H1 (cell line): ENCODE data around the gene ADO. TPM values are rescaled to one million over a fixed set of nuclear protein-coding genes. Genes with fewer than 3 reads are reported as not detected.

Source experiments
- CTCF ChIA-PET: fragments of 300-600 bp; sonication (Branson Sonifier 250); formaldehyde crosslinking; loops from one replicate; lab custom pipeline; 2021; ENCODE audit not compliant: partially characterized antibody; lab: Charles Lee
- POLR2A ChIA-PET: fragments of 300-600 bp; sonication (Branson Sonifier 250); formaldehyde crosslinking; loops from one replicate; lab custom pipeline; 2021; ENCODE audit warnings: inconsistent platforms; ENCODE audit not compliant: partially characterized antibody; lab: Charles Lee
- DNase-seq, 2 experiments: peaks; one replicate each; pipeline versions ENCODE4 v3.0.0 to v3.0.0-alpha.2; 2010 to 2022; ENCODE audit warnings: low spot score in 2 of 2, low read depth in 1 of 2, mixed read lengths in 1 of 2
- FAIRE-seq: peaks from 2 replicates; lab custom pipeline; 2011; peaks lifted over from hg19 to GRCh38; lab: Jason Lieb, UNC
- H2AFZ ChIP-seq: 2 replicates; pipeline ENCODE4 v1.8.1; 2012; ENCODE audit warnings: low read length, inconsistent platforms
- H2AK5ac ChIP-seq: 2 replicates; pipeline ENCODE4 v1.6.1; 2013; ENCODE audit warnings: low read depth, low read length
- H2BK120ac ChIP-seq: replicated peaks from 2 replicates; pipeline ENCODE3; 2013; ENCODE audit warnings: low read depth, low read length, inconsistent platforms
- H2BK12ac ChIP-seq: 2 replicates; pipeline ENCODE4 v1.6.1; 2013; ENCODE audit warnings: low read depth, low read length
- H2BK15ac ChIP-seq: 2 replicates; pipeline ENCODE4 v1.6.1; 2013; ENCODE audit warnings: low read length
- H2BK20ac ChIP-seq: 2 replicates; pipeline ENCODE4 v1.6.1; 2013; ENCODE audit warnings: low read length
- H2BK5ac ChIP-seq: 2 replicates; pipeline ENCODE4 v1.6.1; 2013; ENCODE audit warnings: low read depth, low read length
- H3K14ac ChIP-seq: 2 replicates; pipeline ENCODE4 v1.6.1; 2013; ENCODE audit warnings: inconsistent platforms; ENCODE audit not compliant: insufficient read length
- H3K18ac ChIP-seq: 2 replicates; pipeline ENCODE4 v1.6.1; 2013; ENCODE audit warnings: low read length; ENCODE audit errors: extremely low read depth
- H3K23ac ChIP-seq: 2 replicates; pipeline ENCODE4 v1.6.1; 2013; ENCODE audit warnings: inconsistent platforms; ENCODE audit not compliant: insufficient read length
- H3K23me2 ChIP-seq: 2 replicates; pipeline ENCODE4 v1.6.1; 2013; ENCODE audit warnings: low read depth, low read length
- H3K27ac ChIP-seq: 2 replicates; pipeline ENCODE4 v1.6.1; 2011; ENCODE audit warnings: low read depth, low read length, inconsistent platforms
- H3K27me3 ChIP-seq, 4 experiments: replicated peaks in 1 of 4; 1 replicate in 1 of 4; 2 replicates in 3 of 4; pipeline versions ENCODE4 v1.6.1 to v1.8.1; 2011 to 2013; ENCODE audit warnings: low read length in 3 of 4, mild to moderate bottlenecking in 3 of 4, inconsistent platforms in 2 of 4, mixed read lengths in 2 of 4, moderate library complexity in 1 of 4; ENCODE audit not compliant: control insufficient read depth in 3 of 4, insufficient read depth in 3 of 4; ENCODE audit errors: extremely low read depth in 1 of 4
- H3K36me3 ChIP-seq, 4 experiments: 2 replicates each; pipeline versions ENCODE4 v1.6.1 to v1.8.1; 2011 to 2013; ENCODE audit warnings: mild to moderate bottlenecking in 4 of 4, low read length in 3 of 4, moderate library complexity in 2 of 4, control low read depth in 1 of 4, inconsistent platforms in 1 of 4; ENCODE audit not compliant: insufficient read depth in 4 of 4, control insufficient read depth in 2 of 4
- H3K4ac ChIP-seq: replicated peaks from 2 replicates; pipeline ENCODE3; 2013; ENCODE audit warnings: low read length, low read depth, mixed read lengths, inconsistent platforms; ENCODE audit not compliant: insufficient read length
- H3K4me1 ChIP-seq, 4 experiments: replicated peaks in 1 of 4; 1 replicate in 1 of 4; 2 replicates in 3 of 4; pipeline versions ENCODE4 v1.6.1 to v1.8.1; 2011 to 2013; ENCODE audit warnings: low read length in 3 of 4, inconsistent platforms in 2 of 4, mixed read lengths in 1 of 4; ENCODE audit not compliant: insufficient read depth in 4 of 4, control insufficient read depth in 3 of 4
- H3K4me2 ChIP-seq, 2 experiments: 2 replicates each; pipeline versions ENCODE4 v1.6.1 to v1.8.1; 2011 to 2013; ENCODE audit warnings: low read depth in 2 of 2, low read length in 2 of 2, control low read depth in 1 of 2, inconsistent platforms in 1 of 2, mild to moderate bottlenecking in 1 of 2; ENCODE audit not compliant: insufficient read depth in 1 of 2
- H3K4me3 ChIP-seq, 4 experiments: fragments of 200-600, 300-600 bp in 1 of 4; sonication (generic), shearing (Covaris generic), sonication (Bioruptor Twin) in 1 of 4; 2 replicates each; pipeline versions ENCODE4 v1.5.1 to v1.8.1; 2011 to 2016; ENCODE audit warnings: low read length in 4 of 4, low read depth in 3 of 4, control low read depth in 2 of 4, inconsistent platforms in 2 of 4, mild to moderate bottlenecking in 2 of 4, mixed read lengths in 1 of 4, moderate library complexity in 1 of 4; ENCODE audit not compliant: insufficient read depth in 2 of 4; ENCODE audit errors: extremely low read depth in 1 of 4
- H3K56ac ChIP-seq: replicated peaks from 2 replicates; pipeline ENCODE3; 2013; ENCODE audit warnings: low read depth, mild to moderate bottlenecking, mixed read lengths, low read length, inconsistent platforms; ENCODE audit not compliant: insufficient read length
- H3K79me1 ChIP-seq: 2 replicates; pipeline ENCODE4 v1.6.1; 2013; ENCODE audit warnings: low read depth, low read length, control low read depth
- H3K79me2 ChIP-seq, 2 experiments: 2 replicates each; pipeline versions ENCODE4 v1.6.1 to v1.8.1; 2012 to 2013; ENCODE audit warnings: low read length in 2 of 2, mild to moderate bottlenecking in 2 of 2, inconsistent platforms in 1 of 2; ENCODE audit not compliant: insufficient read depth in 2 of 2, control insufficient read depth in 1 of 2
- H3K9ac ChIP-seq, 4 experiments: replicated peaks in 1 of 4; 1 replicate in 1 of 4; 2 replicates in 3 of 4; pipeline versions ENCODE4 v1.6.1 to v1.8.1; 2011 to 2013; ENCODE audit warnings: low read depth in 3 of 4, low read length in 3 of 4, control low read depth in 2 of 4, mild to moderate bottlenecking in 2 of 4, moderate library complexity in 2 of 4, inconsistent platforms in 1 of 4; ENCODE audit errors: extremely low read depth in 1 of 4
- H3K9me3 ChIP-seq, 2 experiments: 2 replicates each; pipeline versions ENCODE4 v1.6.1 to v1.8.1; 2012 to 2013; ENCODE audit warnings: mild to moderate bottlenecking in 2 of 2, moderate library complexity in 2 of 2, control low read depth in 1 of 2, inconsistent platforms in 1 of 2, low read depth in 1 of 2, low read length in 1 of 2, mixed read lengths in 1 of 2; ENCODE audit not compliant: insufficient read depth in 2 of 2
- H4K20me1 ChIP-seq, 2 experiments: replicated peaks in 1 of 2; 2 replicates each; pipeline versions ENCODE3 to v1.8.1; 2011 to 2013; ENCODE audit warnings: inconsistent platforms in 2 of 2, low read length in 2 of 2, mild to moderate bottlenecking in 1 of 2; ENCODE audit not compliant: insufficient read depth in 2 of 2, control insufficient read depth in 1 of 2
- H4K5ac ChIP-seq: 2 replicates; pipeline ENCODE4 v1.6.1; 2013; ENCODE audit warnings: low read length, low read depth, mixed read lengths, inconsistent platforms; ENCODE audit not compliant: insufficient read length
- H4K8ac ChIP-seq: 2 replicates; pipeline ENCODE4 v1.8.0; 2013; ENCODE audit warnings: mild to moderate bottlenecking, moderate library complexity, low read length, inconsistent platforms; ENCODE audit not compliant: insufficient read depth; ENCODE audit errors: extremely low read depth
- H4K91ac ChIP-seq: replicated peaks from 2 replicates; pipeline ENCODE3; 2013; ENCODE audit warnings: low read length, mixed read lengths, inconsistent platforms; ENCODE audit not compliant: insufficient read length
- BACH1 ChIP-seq: IDR thresholded peaks from 2 replicates; pipeline ENCODE4 v1.6.1; 2012; ENCODE audit warnings: low read length, improper control_type of control experiment
- BCL11A ChIP-seq, 2 experiments: IDR thresholded peaks; one replicate each; pipeline ENCODE4 v1.6.1; 2011; ENCODE audit warnings: low read depth in 2 of 2, low read length in 2 of 2, mild to moderate bottlenecking in 2 of 2
- CBX8 ChIP-seq: fragments of 300-800, 300-1000 bp; sonication (generic); IDR thresholded peaks from 2 replicates; pipeline ENCODE4 v1.7.1; 2016; ENCODE audit warnings: low read depth, low read length, borderline replicate concordance
- EGR1 ChIP-seq: IDR thresholded peaks from 2 replicates; pipeline ENCODE4 v1.6.1; 2011; ENCODE audit warnings: low read depth, low read length, borderline replicate concordance
- GTF2F1 ChIP-seq: IDR thresholded peaks from 2 replicates; pipeline ENCODE4 v1.6.1; 2012; ENCODE audit warnings: low read depth, low read length, improper control_type of control experiment, borderline replicate concordance
- JUND ChIP-seq: IDR thresholded peaks from 2 replicates; pipeline ENCODE4 v1.6.1; 2011; ENCODE audit warnings: mild to moderate bottlenecking, improper control_type of control experiment, low read length
- KDM5A ChIP-seq: fragments of 200-600 bp; IDR thresholded peaks from 2 replicates; pipeline ENCODE4 v1.7.1; 2012; ENCODE audit warnings: mild to moderate bottlenecking, low read length, inconsistent platforms, mixed read lengths
- NRF1 ChIP-seq: IDR thresholded peaks from 2 replicates; pipeline ENCODE4 v1.6.1; 2011; ENCODE audit warnings: mild to moderate bottlenecking, low read depth, low read length, improper control_type of control experiment
- POU5F1 ChIP-seq: IDR thresholded peaks from 2 replicates; pipeline ENCODE4 v1.6.1; 2011; ENCODE audit warnings: low read depth, mild to moderate bottlenecking, low read length, moderate library complexity
- SP2 ChIP-seq: IDR thresholded peaks from 2 replicates; pipeline ENCODE4 v1.6.1; 2012; ENCODE audit warnings: mild to moderate bottlenecking, low read length, inconsistent platforms
- SRF ChIP-seq: IDR thresholded peaks from 2 replicates; pipeline ENCODE4 v1.6.1; 2011; ENCODE audit warnings: mild to moderate bottlenecking, low read depth, low read length, moderate library complexity
- TBP ChIP-seq: IDR thresholded peaks from 2 replicates; pipeline ENCODE4 v1.6.1; 2011; ENCODE audit warnings: low read depth, low read length, improper control_type of control experiment
- WGBS, 2 experiments: shearing (Covaris generic) in 1 of 2; methylation state at CpG; one replicate each; pipeline versions ENCODE4 v1.1.6 to v1.1.7; 2013 to 2015; ENCODE audit warnings: low lambda C conversion rate in 2 of 2, mixed read lengths in 2 of 2, inconsistent platforms in 1 of 2, low coverage in 1 of 2, missing lambda C conversion rate in 1 of 2; ENCODE audit not compliant: insufficient replicate concordance in 2 of 2, insufficient coverage in 1 of 2, insufficient read length in 1 of 2; ENCODE audit errors: extremely low coverage in 1 of 2, missing lambda C conversion rate in 1 of 2; 5-methylcytosine and 5-hydroxymethylcytosine counted together
- polyA plus RNA-seq, 7 experiments: library from polyadenylated mRNA; depleted of rRNA in 3 of 7; stranded (reverse) in 5 of 7; unstranded in 2 of 7; fragments of >200 nt in 5 of 7; fragments of 200-250 nt in 2 of 7; gene quantifications; 1 replicate in 5 of 7; 2 replicates in 1 of 7; 4 replicates in 1 of 7; pipeline versions ENCODE4 v1.2.1 to v1.2.3, GENCODE V29; 2011 to 2013; ENCODE audit warnings: missing spikeins in 2 of 7, mixed read lengths in 2 of 7
- total RNA-seq: library from RNA; stranded (reverse); fragmentation: NEBNext Ultra II Directional; extraction: Animal tissue kit (Norgen Biotek cat#: 25700); gene quantifications from 2 replicates; pipeline ENCODE4 v1.2.1, GENCODE V29; 2021
- TF ChIP-seq, protein P1 (sequence below): IDR thresholded peaks from 2 replicates; pipeline ENCODE4 v1.6.1; 2012; ENCODE audit warnings: inconsistent platforms

Gene ADO
- total and polyA plus RNA-seq, 2 of the 8 experiments (the other 6 are each of a cell fraction or from before 2014, with no cell fraction given), result 18.7 to 27.9 TPM

DNA sequence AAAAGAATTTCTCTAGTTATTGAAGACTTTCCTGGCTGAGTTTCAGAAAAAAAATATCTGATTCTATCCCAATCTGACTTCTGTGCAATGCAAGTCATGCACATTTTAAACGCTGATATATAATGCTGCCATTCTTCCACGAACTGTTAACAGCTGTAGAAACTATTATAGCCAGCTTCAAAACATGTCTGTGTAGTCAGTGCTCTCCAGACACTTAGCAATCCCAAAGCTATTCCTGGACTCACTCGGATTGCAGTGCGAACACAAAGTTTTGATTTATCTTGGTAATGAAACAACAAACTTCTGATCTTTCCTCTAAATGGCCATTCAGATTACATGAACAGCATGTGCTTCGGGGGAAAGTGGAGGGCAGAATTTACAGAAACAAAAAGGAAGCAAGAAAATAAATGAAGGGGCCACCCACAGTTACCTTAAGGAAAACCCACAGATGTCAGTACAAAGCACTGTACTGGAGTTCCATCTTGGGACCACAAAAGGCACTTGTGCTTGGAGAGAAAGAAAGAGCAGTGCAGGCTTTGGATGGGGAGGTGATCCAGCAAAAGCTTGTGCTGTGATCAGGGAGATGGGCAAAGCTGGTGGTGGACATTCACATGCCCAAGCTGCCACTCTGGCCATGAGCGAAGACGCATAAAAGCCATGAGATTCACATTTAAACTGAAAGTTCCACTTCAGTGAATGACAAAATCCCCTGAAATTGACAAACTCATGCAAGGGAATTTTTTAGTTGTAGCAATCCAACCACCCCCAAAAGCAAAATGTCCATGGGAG, 32.1 kb upstream of the ADO start:
- no peaks in the 10 kb centered on the region for H3K27me3 ChIP-seq
- no peak overlapping the region for H3K18ac ChIP-seq
- CTCF ChIA-PET, result interaction anchor here (1.9 kb wide), 1 partner anchor 10 kb away, joined by 4 read pairs; no protein-coding TSS in a partner anchor
- no peak overlapping the region for H3K4me2 ChIP-seq
- H2BK120ac ChIP-seq, result no peak overlapping the region
- WGBS, 2 experiments, result 89% methylated on average over 7 of the region's 7 CpGs; no CpG with 5 or more reads in 1 of the 2 experiments
- H3K36me3 ChIP-seq, result no peaks in the 10 kb centered on the region
- H3K79me1 ChIP-seq, result no peaks in the 10 kb centered on the region
- no peak overlapping the region for H2BK15ac ChIP-seq
- H3K4ac ChIP-seq, result no peak overlapping the region
- POLR2A ChIA-PET, result no interaction called here
- no peak overlapping the region for H2BK5ac ChIP-seq
- no peak overlapping the region for H3K14ac ChIP-seq
- no peak for DNase-seq
- no peaks in the 10 kb centered on the region for H4K20me1 ChIP-seq
- no peak overlapping the region for H2BK12ac ChIP-seq
- no peaks in the 10 kb centered on the region for H3K23me2 ChIP-seq
- no peak overlapping the region for H3K56ac ChIP-seq
- no peak overlapping the region for H2BK20ac ChIP-seq
- no peak overlapping the region for H3K23ac ChIP-seq
- no peak overlapping the region for H3K4me3 ChIP-seq
- H4K91ac ChIP-seq, result no peak overlapping the region
- H3K9me3 ChIP-seq, result no peaks in the 10 kb centered on the region; a peak in 1 of 4 replicates
- H4K8ac ChIP-seq, result no peak overlapping the region
- no peaks in the 10 kb centered on the region for H3K79me2 ChIP-seq
- H3K4me1 ChIP-seq, result peaks cover 0 to 3% (median 0%) of the 10 kb centered on the region in 4 experiments; a peak in 2 of 7 replicates
- no peak overlapping the region for H3K27ac ChIP-seq
- no peak overlapping the region for H2AK5ac ChIP-seq
- peak overlapping the region; percentile 10; the same call in 1 of the 2 replicates for H2AFZ ChIP-seq
- no peak overlapping the region for H4K5ac ChIP-seq
- no peak overlapping the region for H3K9ac ChIP-seq
- FAIRE-seq, result no peak
- no peak for TF ChIP-seq NRF1
- TF ChIP-seq TBP, result no peak
- TF ChIP-seq SRF, result no peak
- no peak for TF ChIP-seq CBX8
- no peak for TF ChIP-seq BACH1
- no peak for TF ChIP-seq POU5F1
- TF ChIP-seq BCL11A (IDR thresholded peaks at IDR 0.05; ENCODE audit: low read depth in 2 of 2, low read length in 2 of 2), result no peak
- no peak for TF ChIP-seq EGR1
- no peak for TF ChIP-seq GTF2F1
- no peak for TF ChIP-seq SP2
- TF ChIP-seq, protein P1, sequence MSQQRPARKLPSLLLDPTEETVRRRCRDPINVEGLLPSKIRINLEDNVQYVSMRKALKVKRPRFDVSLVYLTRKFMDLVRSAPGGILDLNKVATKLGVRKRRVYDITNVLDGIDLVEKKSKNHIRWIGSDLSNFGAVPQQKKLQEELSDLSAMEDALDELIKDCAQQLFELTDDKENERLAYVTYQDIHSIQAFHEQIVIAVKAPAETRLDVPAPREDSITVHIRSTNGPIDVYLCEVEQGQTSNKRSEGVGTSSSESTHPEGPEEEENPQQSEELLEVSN, result no peak
- TF ChIP-seq KDM5A, result no peak
- TF ChIP-seq JUND, result no peak
